ENCODE data around the gene TMEM60. TPM values are rescaled to one million over a fixed set of nuclear protein-coding genes. Genes with fewer than 3 reads are reported as not detected.

Gene TMEM60
- total and polyA plus RNA-seq, 9 donors: 8.1 to 30.9 (median 15.0) TPM

DNA sequence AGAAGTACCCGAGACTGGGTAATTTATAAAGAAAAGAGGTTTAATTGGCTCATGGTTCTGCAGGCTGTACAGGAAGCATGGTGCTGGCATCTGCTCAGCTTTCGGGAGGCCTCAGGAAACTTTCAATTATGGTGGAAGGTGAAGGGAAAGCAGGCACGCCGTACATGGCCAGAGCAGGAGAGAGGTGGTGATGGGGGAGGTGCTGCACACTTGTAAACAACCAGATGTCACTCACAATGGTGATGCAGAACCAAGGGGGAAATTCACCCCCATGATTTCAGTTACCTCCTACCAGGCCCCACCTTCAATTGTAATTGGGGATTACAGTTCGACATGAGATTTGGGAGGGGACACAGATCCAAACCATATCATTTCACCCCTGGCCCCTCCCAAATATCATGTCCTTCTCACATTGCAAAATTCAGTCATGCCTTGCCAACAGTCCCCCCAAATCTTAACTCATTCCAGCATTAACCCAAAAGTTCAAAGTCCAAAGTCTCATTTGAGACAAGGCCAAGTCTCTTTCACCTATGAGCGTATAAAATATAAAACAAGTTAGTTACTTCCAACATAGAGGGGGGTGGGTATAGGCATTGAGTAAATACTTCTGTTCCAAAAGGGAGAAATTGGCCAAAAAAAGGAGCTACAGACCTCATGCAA is 51.9 kb downstream of the TMEM60 start:
- Histone ChIP-seq H3K27me3 (no peaks in the 10 kb centered on the region), H3K27ac (no peak overlapping the region), H3K4me1 (ENCODE audit: insufficient read depth) (no peaks in the 10 kb centered on the region), H3K4me3 (no peak overlapping the region), H3K9me3 (no peaks in the 10 kb centered on the region), H3K36me3 (no peaks in the 10 kb centered on the region)
- TF ChIP-seq POLR2A (IDR thresholded peaks at IDR 0.05) (no peak), EP300 (IDR thresholded peaks at IDR 0.05) (no peak)
- TF ChIP-seq, protein P1, sequence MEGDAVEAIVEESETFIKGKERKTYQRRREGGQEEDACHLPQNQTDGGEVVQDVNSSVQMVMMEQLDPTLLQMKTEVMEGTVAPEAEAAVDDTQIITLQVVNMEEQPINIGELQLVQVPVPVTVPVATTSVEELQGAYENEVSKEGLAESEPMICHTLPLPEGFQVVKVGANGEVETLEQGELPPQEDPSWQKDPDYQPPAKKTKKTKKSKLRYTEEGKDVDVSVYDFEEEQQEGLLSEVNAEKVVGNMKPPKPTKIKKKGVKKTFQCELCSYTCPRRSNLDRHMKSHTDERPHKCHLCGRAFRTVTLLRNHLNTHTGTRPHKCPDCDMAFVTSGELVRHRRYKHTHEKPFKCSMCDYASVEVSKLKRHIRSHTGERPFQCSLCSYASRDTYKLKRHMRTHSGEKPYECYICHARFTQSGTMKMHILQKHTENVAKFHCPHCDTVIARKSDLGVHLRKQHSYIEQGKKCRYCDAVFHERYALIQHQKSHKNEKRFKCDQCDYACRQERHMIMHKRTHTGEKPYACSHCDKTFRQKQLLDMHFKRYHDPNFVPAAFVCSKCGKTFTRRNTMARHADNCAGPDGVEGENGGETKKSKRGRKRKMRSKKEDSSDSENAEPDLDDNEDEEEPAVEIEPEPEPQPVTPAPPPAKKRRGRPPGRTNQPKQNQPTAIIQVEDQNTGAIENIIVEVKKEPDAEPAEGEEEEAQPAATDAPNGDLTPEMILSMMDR (IDR thresholded peaks at IDR 0.05): no peak
- 94 to 97% (median 95%) methylated on average over 6 of the region's 6 CpGs for WGBS, 3 donors
- DNase-seq: no peak
- intact Hi-C loops (cut with DNase I): no loop called here

- Histone ChIP-seq H3K4me1 (ENCODE audit: insufficient read depth) (no peaks in the 10 kb centered on the region), H3K36me3 (no peaks in the 10 kb centered on the region), H3K27ac (no peak overlapping the region), H3K9me3 (no peaks in the 10 kb centered on the region), H3K27me3 (no peaks in the 10 kb centered on the region), H3K4me3 (no peak overlapping the region)
- intact Hi-C loops (cut with DNase I): no loop called here
- TF ChIP-seq EP300 (IDR thresholded peaks at IDR 0.05) (no peak), POLR2A (IDR thresholded peaks at IDR 0.05) (no peak)
- TF ChIP-seq, protein P1 (IDR thresholded peaks at IDR 0.05): no peak
- no peak for DNase-seq
- WGBS, 3 donors: 89 to 95% (median 92%) methylated on average over 4 of the region's 4 CpGs
These were observed 52.5 kb downstream of the TMEM60 start for GRCh38 chr7:77745746-77746145.

Other genes with a start within 250 kb of the TMEM60 start
- 10 to 100 TPM; 13.8 to 28.3 (median 26.2) TPM for gene RSBN1L, start 102.0 kb downstream of the TMEM60 start, total RNA-seq
- 10 to 100 TPM; 12.4 to 19.1 TPM for gene RSBN1L, start 102.0 kb downstream of the TMEM60 start, polyA plus RNA-seq
- 10 to 100 TPM; 11.4 to 22.2 (median 14.6) TPM for gene PHTF2, start 339 bp upstream of the TMEM60 start, total RNA-seq
- gene PHTF2, start 339 bp upstream of the TMEM60 start, polyA plus RNA-seq: 10 to 100 TPM in 1 of 2 donors, 1 to 10 TPM in 1; 7.0 to 12.1 TPM